ENCODE measurements around the gene BNC2.

BNC2 gene

GRCh38 chr9:16868701-16869100 is 1.8 kb downstream of the BNC2 start:
- DNase-seq, result no peak

GRCh38 chr9:16867576-16868311 is 2.7 kb downstream of the BNC2 start:
- no peak for DNase-seq

- no peak for DNase-seq
These were observed 3.9 kb downstream of the BNC2 start for GRCh38 chr9:16866587-16866986.

- DNase-seq, result no peak
These were observed 5.6 kb downstream of the BNC2 start for GRCh38 chr9:16864649-16865434.

GRCh38 chr9:16848179-16848578 is 22.3 kb downstream of the BNC2 start:
- no peak for DNase-seq

GRCh38 chr9:16846986-16847385 is 23.5 kb downstream of the BNC2 start:
- no peak for DNase-seq

GRCh38 chr9:16846367-16846766 is 24.1 kb downstream of the BNC2 start:
- no peak for DNase-seq

- no peak for DNase-seq
These were observed 35.7 kb downstream of the BNC2 start for GRCh38 chr9:16834817-16835216.

- DNase-seq, result no peak
These were observed 37.1 kb downstream of the BNC2 start for GRCh38 chr9:16833296-16833835.

GRCh38 chr9:16832101-16832500 is 38.4 kb downstream of the BNC2 start:
- DNase-seq, result no peak

- no peak for DNase-seq
These were observed 39.7 kb downstream of the BNC2 start for GRCh38 chr9:16830806-16831205.

- no peak for DNase-seq
These were observed 41.9 kb downstream of the BNC2 start for GRCh38 chr9:16828340-16829281.

- DNase-seq, result no peak
These were observed 44.4 kb downstream of the BNC2 start for GRCh38 chr9:16825971-16826625.

GRCh38 chr9:16825331-16825725 is 45.1 kb downstream of the BNC2 start:
- no peak for DNase-seq

GRCh38 chr9:16824545-16825330 is 45.7 kb downstream of the BNC2 start:
- no peak for DNase-seq

- DNase-seq, result no peak
These were observed 46.6 kb downstream of the BNC2 start for GRCh38 chr9:16823906-16824305.

GRCh38 chr9:16821344-16821743 is 49.1 kb downstream of the BNC2 start:
- no peak for DNase-seq

GRCh38 chr9:16817514-16817913 is 53.0 kb downstream of the BNC2 start:
- DNase-seq, result no peak

GRCh38 chr9:16817002-16817401 is 53.5 kb downstream of the BNC2 start:
- DNase-seq, result no peak

GRCh38 chr9:16816011-16816410 is 54.5 kb downstream of the BNC2 start:
- DNase-seq, result no peak

- DNase-seq, result no peak
These were observed 55.4 kb downstream of the BNC2 start for GRCh38 chr9:16815079-16815478.

- DNase-seq, result no peak
These were observed 56.6 kb downstream of the BNC2 start for GRCh38 chr9:16813838-16814237.
